HG03342 (cell line): Measurements from ENCODE around the gene OR56B1.
"Not testable (repeated sequence)": the region's sequence is repeated elsewhere in the genome, so short reads cannot be mapped to it uniquely, and the experiment has no call there.

Experiments
- ATAC-seq: cut with Tn5 transposase; IDR thresholded peaks from one replicate; pipeline ENCODE4 v1.9.1; 2021; ENCODE audit warnings: mild to moderate bottlenecking, moderate library complexity; ENCODE audit not compliant: unreplicated experiment

Gene OR56B1

GRCh38 chr11:5736396-5736795 lies at the start of gene OR56B1:
Gene OR56B1 (plus strand): TSS chr11:5736448. CDS start chr11:5736517, 69 bp downstream.
- ATAC-seq = no peak

GRCh38 chr11:5688482-5688881 lies 47.8 kb upstream of the OR56B1 start:
- no peak for ATAC-seq

- ATAC-seq = peak; percentile 75
Observed at GRCh38 chr11:5689551-5689983, 46.7 kb upstream of the OR56B1 start, which contains the start of gene TRIM22. Gene TRIM22 (plus strand): TSS chr11:5689790. CDS start chr11:5696233, 6,443 bp downstream.

GRCh38 chr11:5690216-5690615 lies 46.0 kb upstream of the OR56B1 start:
- no peak for ATAC-seq

GRCh38 chr11:5690736-5691135 lies 45.5 kb upstream of the OR56B1 start:
- no peak for ATAC-seq

GRCh38 chr11:5691238-5691963 lies 44.8 kb upstream of the OR56B1 start:
- ATAC-seq = not testable (repeated sequence)

GRCh38 chr11:5691964-5692361 lies 44.3 kb upstream of the OR56B1 start:
- ATAC-seq = no peak

- ATAC-seq = no peak
Observed at GRCh38 chr11:5694642-5695041, 41.6 kb upstream of the OR56B1 start.

GRCh38 chr11:5695580-5695979 lies 40.7 kb upstream of the OR56B1 start:
- ATAC-seq = no peak

GRCh38 chr11:5696210-5696609 lies 40.0 kb upstream of the OR56B1 start:
- no peak for ATAC-seq

GRCh38 chr11:5698281-5698680 lies 38.0 kb upstream of the OR56B1 start:
- no peak for ATAC-seq

- ATAC-seq = no peak
Observed at GRCh38 chr11:5700421-5701054, 35.7 kb upstream of the OR56B1 start.

GRCh38 chr11:5701055-5701577 lies 35.1 kb upstream of the OR56B1 start:
- no peak for ATAC-seq

GRCh38 chr11:5703741-5704536 lies 32.3 kb upstream of the OR56B1 start:
- peak; percentile 81 for ATAC-seq

GRCh38 chr11:5705688-5706087 lies 30.6 kb upstream of the OR56B1 start:
- ATAC-seq = no peak

- ATAC-seq = peak; percentile 65
Observed at GRCh38 chr11:5712507-5712906, 23.7 kb upstream of the OR56B1 start.

GRCh38 chr11:5713695-5714094 lies 22.6 kb upstream of the OR56B1 start:
- ATAC-seq = no peak

GRCh38 chr11:5716518-5716917 lies 19.7 kb upstream of the OR56B1 start:
- not testable (repeated sequence) for ATAC-seq

- no peak for ATAC-seq
Observed at GRCh38 chr11:5719703-5720495, 16.3 kb upstream of the OR56B1 start.

GRCh38 chr11:5722622-5723021 lies 13.6 kb upstream of the OR56B1 start:
- ATAC-seq = no peak
